Fibroblast of peridontal ligament (primary cell): ENCODE measurements around the gene SLC9A9.
"Not testable (repeated sequence)": the region's sequence is repeated elsewhere in the genome, so short reads cannot be mapped to it uniquely, and the experiment has no call there.

Source experiments
- DNase-seq: peaks from one replicate; pipeline ENCODE4 v3.0.0-alpha.2; 2010; ENCODE audit errors: extremely low read depth

SLC9A9 gene

GRCh38 chr3:143810166-143810952 lies 37.9 kb downstream of the SLC9A9 start:
- DNase-seq, result no peak

GRCh38 chr3:143809121-143809621 lies 39.1 kb downstream of the SLC9A9 start:
- DNase-seq, result peak; percentile 92

DNA sequence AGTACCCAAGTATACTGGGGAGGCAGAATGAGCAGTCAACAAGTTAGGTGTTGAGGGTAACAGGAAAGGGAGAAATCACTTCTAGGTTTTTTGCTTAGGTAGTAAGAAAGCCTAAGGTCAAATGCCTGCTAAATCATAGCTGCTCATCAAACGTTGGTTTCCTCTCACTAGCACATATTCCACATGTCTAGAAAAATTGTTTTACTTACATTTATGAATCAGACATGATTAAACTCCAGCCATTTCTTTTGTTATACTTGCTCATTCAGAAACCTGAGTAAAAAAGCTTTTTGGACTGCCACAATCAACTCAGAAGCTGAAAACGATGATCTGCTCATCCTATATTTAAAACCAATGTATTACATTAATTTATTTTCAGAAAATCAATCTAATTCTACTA lies 40.2 kb downstream of the SLC9A9 start:
- DNase-seq, result no peak

GRCh38 chr3:143806038-143806437 lies 42.2 kb downstream of the SLC9A9 start:
- DNase-seq, result no peak

GRCh38 chr3:143805476-143805875 lies 42.8 kb downstream of the SLC9A9 start:
- DNase-seq, result not testable (repeated sequence)

GRCh38 chr3:143801046-143801445 lies 47.2 kb downstream of the SLC9A9 start:
- not testable (repeated sequence) for DNase-seq

GRCh38 chr3:143798151-143798550 lies 50.1 kb downstream of the SLC9A9 start:
- not testable (repeated sequence) for DNase-seq

DNA sequence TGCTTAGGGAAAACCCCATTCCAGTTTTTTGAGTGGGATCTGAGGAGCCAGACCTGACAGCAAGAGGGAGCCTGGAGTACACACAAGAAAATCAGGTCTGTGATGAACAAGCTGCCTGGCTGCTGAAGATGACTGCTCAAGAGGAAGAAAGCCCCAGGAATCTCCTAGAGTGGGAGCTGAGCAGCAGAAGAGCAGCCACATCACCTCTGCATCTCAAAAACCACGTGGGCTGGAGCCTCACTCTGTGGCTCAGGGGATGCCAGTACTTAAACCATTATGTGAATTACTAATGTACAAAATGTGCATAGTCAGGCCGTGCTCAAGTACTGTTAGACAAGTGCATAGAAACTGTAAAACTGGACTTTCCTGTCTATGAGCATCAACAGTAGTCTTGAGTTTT lies 52.4 kb downstream of the SLC9A9 start:
- no peak for DNase-seq

GRCh38 chr3:143794793-143795462 lies 53.3 kb downstream of the SLC9A9 start:
- no peak for DNase-seq

DNA sequence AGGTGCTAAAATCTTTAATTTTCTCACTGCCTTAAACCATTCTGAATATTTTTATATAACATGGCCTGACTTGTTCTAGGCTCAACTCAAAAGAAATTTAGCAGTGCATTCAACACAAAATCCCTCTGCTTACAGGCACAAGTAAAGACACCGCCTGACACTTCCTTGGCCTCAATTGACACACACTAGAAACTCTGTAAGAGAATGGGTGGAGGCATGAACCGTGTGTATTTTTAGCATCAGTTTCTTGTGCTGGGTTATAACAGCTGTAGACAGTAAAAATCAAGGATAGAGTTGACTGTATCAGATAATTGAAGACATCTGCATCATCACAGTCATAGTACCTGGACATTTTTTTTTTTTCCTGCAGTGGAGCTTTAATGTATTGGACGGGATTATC lies 54.3 kb downstream of the SLC9A9 start:
- peak; percentile 38 for DNase-seq

- DNase-seq, result no peak
These were observed 56.9 kb downstream of the SLC9A9 start for GRCh38 chr3:143791386-143791785.

DNA sequence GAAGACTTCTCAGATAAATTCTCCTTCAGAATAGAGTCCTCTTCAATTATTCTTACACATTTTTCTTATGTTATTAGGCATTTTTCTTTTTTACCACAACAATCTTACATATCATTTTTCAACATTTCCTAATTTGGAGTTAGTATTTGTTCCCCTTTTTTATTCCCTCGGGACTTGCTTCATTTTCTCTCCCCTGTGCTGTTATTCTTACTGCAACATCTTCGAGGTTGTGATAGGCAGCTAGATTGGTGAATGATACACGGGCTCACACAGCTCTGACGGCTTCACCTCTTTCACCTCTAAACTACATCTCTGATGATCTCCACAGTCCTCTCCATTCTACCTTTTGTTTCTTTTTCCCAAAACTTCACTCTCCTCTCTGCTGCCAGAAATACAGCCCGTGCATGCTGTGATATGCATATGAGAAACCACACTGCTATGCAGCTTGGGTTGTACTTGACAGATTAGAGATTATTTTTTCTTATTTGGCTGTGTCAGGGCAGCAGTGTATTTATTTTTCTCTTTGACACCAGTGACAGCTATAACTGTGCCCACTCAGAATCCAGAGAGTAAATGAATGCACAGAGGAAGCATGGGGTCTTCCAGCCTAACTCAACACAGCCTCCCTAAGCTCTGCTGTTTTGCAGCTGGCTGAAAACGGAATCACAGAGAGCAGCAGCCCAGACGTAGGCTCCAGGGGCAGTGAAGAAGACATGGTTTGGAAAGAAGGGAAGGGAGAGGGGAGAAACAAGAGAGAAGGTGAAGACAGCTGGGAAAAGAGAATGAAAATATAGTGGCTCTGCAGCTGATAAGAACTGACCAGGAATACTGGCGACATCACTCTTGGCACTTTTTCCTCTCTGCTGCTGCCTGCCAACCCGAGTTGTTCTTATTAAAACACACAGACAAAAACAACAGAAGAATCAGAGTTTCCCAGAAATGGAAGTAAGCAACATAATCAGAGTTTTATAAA lies 61.8 kb downstream of the SLC9A9 start:
- DNase-seq, result peak; percentile 63

GRCh38 chr3:143784446-143784845 lies 63.8 kb downstream of the SLC9A9 start:
- no peak for DNase-seq

GRCh38 chr3:143783851-143784370 lies 64.4 kb downstream of the SLC9A9 start:
- DNase-seq, result no peak

GRCh38 chr3:143775459-143775858 lies 72.8 kb downstream of the SLC9A9 start:
- DNase-seq, result peak; percentile 62

DNA sequence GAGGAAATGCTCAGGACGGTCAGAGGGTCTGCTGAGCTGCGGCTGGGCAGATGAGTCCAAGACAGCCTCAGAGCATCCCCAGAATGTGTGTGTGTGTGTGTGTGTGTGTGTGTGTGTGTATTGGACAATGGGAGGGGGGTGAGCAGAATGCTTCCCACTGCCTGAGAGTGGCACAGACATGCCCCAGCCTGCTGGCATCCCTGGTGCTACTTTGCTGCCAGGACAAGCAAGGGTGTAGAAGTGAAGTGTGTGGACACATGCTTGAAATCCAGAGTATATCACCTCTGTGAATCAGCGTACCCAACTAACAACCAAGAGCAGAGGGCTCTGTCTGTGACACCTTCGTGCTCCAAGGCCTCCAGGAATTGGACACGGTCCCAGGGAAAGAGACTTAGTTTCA lies 76.3 kb downstream of the SLC9A9 start:
- no peak for DNase-seq

GRCh38 chr3:143771258-143771657 lies 77.0 kb downstream of the SLC9A9 start:
- DNase-seq, result no peak

DNA sequence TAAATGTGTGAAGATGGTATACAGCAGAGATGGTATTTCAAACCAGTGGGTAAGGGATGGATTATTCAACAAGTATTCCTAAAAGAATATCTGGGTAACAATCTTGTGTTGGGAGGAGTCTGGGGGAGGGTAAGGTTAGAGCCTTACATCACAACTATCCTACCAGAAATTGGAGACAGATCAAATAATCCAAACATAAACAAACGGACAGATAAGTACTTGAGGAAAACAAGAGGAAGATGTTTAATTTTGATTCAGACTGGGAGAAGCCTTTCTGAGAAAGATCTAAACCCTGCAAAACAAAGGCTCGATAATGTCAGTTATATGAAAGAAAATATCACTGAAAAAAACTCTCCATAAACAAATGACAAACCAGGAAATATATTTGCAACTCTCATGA lies 77.9 kb downstream of the SLC9A9 start:
- no peak for DNase-seq

- peak; percentile 88 for DNase-seq
These were observed 78.7 kb downstream of the SLC9A9 start for GRCh38 chr3:143769616-143770015.

- no peak for DNase-seq
These were observed 83.4 kb downstream of the SLC9A9 start for GRCh38 chr3:143764840-143765239.

DNA sequence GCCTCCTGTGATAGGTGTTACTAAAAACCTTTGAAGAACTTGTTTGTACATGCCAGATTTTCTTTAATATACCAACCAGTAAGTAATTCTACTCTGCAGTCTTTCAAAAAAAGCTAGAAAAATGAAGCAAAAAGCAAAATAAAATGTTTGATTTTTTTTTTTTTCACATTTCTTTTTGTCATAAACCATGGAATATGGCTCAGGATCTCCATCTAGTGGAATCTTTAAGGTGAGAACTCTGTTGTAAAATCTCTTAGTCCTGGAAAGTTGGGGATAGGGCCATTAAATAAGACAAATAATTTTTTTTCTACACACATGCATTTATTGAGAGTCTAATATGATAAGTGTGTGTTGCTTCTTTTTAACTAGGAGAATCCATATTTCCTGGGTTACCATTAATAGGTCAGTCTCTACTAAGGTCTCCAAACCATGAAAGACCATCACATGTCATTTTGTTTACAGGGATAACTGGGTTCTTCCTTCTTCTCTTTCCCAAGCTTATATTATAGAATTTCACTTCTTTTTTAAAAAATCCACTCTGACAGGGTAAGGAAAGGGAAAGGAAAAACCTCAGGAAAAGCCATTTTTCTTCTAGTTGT lies 84.6 kb downstream of the SLC9A9 start:
- peak; percentile 52 for DNase-seq
